K562 (cell line): ENCODE measurements around the gene CHCHD6. TPM values are rescaled to one million over a fixed set of nuclear protein-coding genes. Genes with fewer than 3 reads are reported as not detected.

ENCODE experiments used
- ATAC-seq: fragments of 200-7000 bp; cut with Tn5 transposase; 3 replicates; pipeline ENCODE4 v1.9.1; 2020; ENCODE audit warnings: moderate library complexity
- BruUV-seq: library from RNA; stranded (reverse); fragments of 400-500 nt; replicated peaks from 2 replicates; lab custom pipeline; 2021; lab: Mats Ljungman, UMichigan
- CTCF ChIA-PET: fragments of 300-600 bp; formaldehyde crosslinking; extraction: SDS; loops from one replicate; lab custom pipeline; 2021; ENCODE audit warnings: low intra/inter-chr PET ratio; lab: Yijun Ruan, JAX
- POLR2A ChIA-PET: fragments of 300-600, 350-650 bp; sonication (Branson Sonifier 250); formaldehyde crosslinking; extraction: SDS; loops from one replicate; lab custom pipeline; 2021; ENCODE audit warnings: antibody characterized with exemption, inconsistent platforms; lab: Yijun Ruan, JAX
- DNase-seq, 4 experiments: peaks; one replicate each; pipeline versions ENCODE4 v3.0.0 to v3.0.0-alpha.2; 2011 to 2018; ENCODE audit warnings: low spot score in 3 of 4, mixed read lengths in 3 of 4; ENCODE audit errors: extremely low read depth in 1 of 4
- FAIRE-seq: peaks from 2 replicates; lab custom pipeline; 2011; peaks lifted over from hg19 to GRCh38; lab: Jason Lieb, UNC
- H2AFZ ChIP-seq: 2 replicates; pipeline ENCODE4 v1.6.0; 2011; ENCODE audit warnings: low read depth, low read length, control low read depth, inconsistent platforms
- H3K27ac ChIP-seq: fragments of 200-600 bp; 3 replicates; pipeline ENCODE4 v1.8.0; 2011; ENCODE audit warnings: low read depth, mild to moderate bottlenecking, control low read depth, inconsistent platforms, low read length, moderate library complexity, mixed read lengths; ENCODE audit errors: extremely low read depth
- H3K27me3 ChIP-seq, 2 experiments: fragments of 300-600 bp in 1 of 2; 2 replicates in 1 of 2; 3 replicates in 1 of 2; pipeline versions ENCODE4 v1.6.0 to v1.8.0; 2011; ENCODE audit warnings: inconsistent platforms in 2 of 2, low read length in 2 of 2, mild to moderate bottlenecking in 1 of 2, mixed read lengths in 1 of 2, moderate library complexity in 1 of 2; ENCODE audit not compliant: control insufficient read depth in 2 of 2, insufficient read depth in 2 of 2
- H3K36me3 ChIP-seq: fragments of 300-600 bp; 3 replicates; pipeline ENCODE4 v1.8.0; 2011; ENCODE audit warnings: mild to moderate bottlenecking, low read length, inconsistent platforms; ENCODE audit not compliant: control insufficient read depth, insufficient read depth
- H3K4me1 ChIP-seq, 2 experiments: fragments of 200-600 bp in 1 of 2; replicated peaks in 1 of 2; 2 replicates in 1 of 2; 3 replicates in 1 of 2; pipeline versions ENCODE4 v1.5.1 to v1.8.0; 2011; ENCODE audit warnings: inconsistent platforms in 2 of 2, low read length in 2 of 2, mild to moderate bottlenecking in 1 of 2, mixed read lengths in 1 of 2, moderate library complexity in 1 of 2; ENCODE audit not compliant: control insufficient read depth in 2 of 2, insufficient read depth in 2 of 2
- H3K4me2 ChIP-seq: 2 replicates; pipeline ENCODE4 v1.6.1; 2011; ENCODE audit warnings: low read length, control low read depth, inconsistent platforms, mixed read lengths; ENCODE audit not compliant: insufficient read depth
- H3K4me3 ChIP-seq: fragments of 200-600 bp; sonication (generic), shearing (Covaris generic); 2 replicates; pipeline ENCODE4 v1.5.1; 2016; ENCODE audit warnings: control low read depth, inconsistent platforms
- H3K79me2 ChIP-seq: fragments of 200-600 bp; 3 replicates; pipeline ENCODE4 v1.8.0; 2011; ENCODE audit warnings: low read length, inconsistent platforms; ENCODE audit not compliant: control insufficient read depth, insufficient read depth
- H3K9ac ChIP-seq, 2 experiments: 2 replicates each; pipeline versions ENCODE4 v1.6.0 to v1.6.1; 2011; ENCODE audit warnings: low read depth in 2 of 2, low read length in 2 of 2, control low read depth in 1 of 2, inconsistent platforms in 1 of 2, mild to moderate bottlenecking in 1 of 2, mixed read lengths in 1 of 2; ENCODE audit not compliant: insufficient read depth in 1 of 2
- H3K9me1 ChIP-seq: one replicate; pipeline ENCODE4 v1.6.0; 2011; ENCODE audit warnings: inconsistent platforms, mild to moderate bottlenecking, low read length, moderate library complexity; ENCODE audit not compliant: control insufficient read depth, insufficient read depth
- H3K9me3 ChIP-seq: replicated peaks from 2 replicates; pipeline ENCODE4 v1.5.1; 2011; ENCODE audit warnings: low read depth, low read length, inconsistent platforms; ENCODE audit not compliant: control insufficient read depth, insufficient read depth
- H4K20me1 ChIP-seq: replicated peaks from 2 replicates; pipeline ENCODE4 v1.6.1; 2011; ENCODE audit warnings: low read length, inconsistent platforms, mixed read lengths; ENCODE audit not compliant: control insufficient read depth, insufficient read depth
- KDM4B ChIP-seq, 2 experiments: fragments of 450-650 bp in 1 of 2; sonication (generic) in 1 of 2; IDR thresholded peaks; 2 replicates each; pipeline ENCODE4 v1.6.1; 2016 to 2017; ENCODE audit warnings: borderline replicate concordance in 2 of 2, antibody characterized with exemption in 1 of 2, low read depth in 1 of 2, mild to moderate bottlenecking in 1 of 2
- MCM7 ChIP-seq, 2 experiments: fragments of 450-650 bp; IDR thresholded peaks; 2 replicates each; pipeline ENCODE4 v1.6.1; 2016 to 2018
- SMARCA5 ChIP-seq: fragments of 450-650 bp; IDR thresholded peaks from 2 replicates; pipeline ENCODE4 v1.6.1; 2016
- TARDBP ChIP-seq: fragments of 450-650 bp; IDR thresholded peaks from 2 replicates; pipeline ENCODE4 v1.6.1; 2016
- TEAD2 ChIP-seq: fragments of 450-650 bp; IDR thresholded peaks from 2 replicates; pipeline ENCODE4 v1.6.1; 2016; ENCODE audit warnings: missing genetic modification characterization, control low read depth, missing compliant biosample characterization
- USF2 ChIP-seq: sonication (generic); formaldehyde crosslinking; IDR thresholded peaks from 2 replicates; pipeline ENCODE4 v1.5.0; 2020; ENCODE audit warnings: missing genetic modification reagents
- WGBS: fragments of 100-300 bp; shearing (Covaris generic); methylation state at CpG from one replicate; pipeline ENCODE4 v1.1.6; 2016; ENCODE audit warnings: low coverage, mixed read lengths; ENCODE audit not compliant: insufficient coverage; ENCODE audit errors: missing lambda C conversion rate; 5-methylcytosine and 5-hydroxymethylcytosine counted together
- in situ Hi-C: fragments of 300-500 bp; cut with MboI; formaldehyde crosslinking; loops from 4 replicates; pipeline ENCODE4 v1.15.0; 2018; ENCODE audit warnings: inconsistent platforms, mixed read lengths
- intact Hi-C: fragments of 100-400 bp; cut with micrococcal nuclease; formaldehyde crosslinking; loops from 2 replicates; pipeline ENCODE4 v1.14.2; 2022
- polyA plus RNA-seq, 8 experiments: library from polyadenylated mRNA; depleted of rRNA in 4 of 8; stranded (reverse) in 5 of 8; unstranded in 3 of 8; fragments of >200 nt; fragmentation: Nextera tagmentation in 2 of 8; fragmentation: Illumina TruSeq in 1 of 8; extraction: Ambion mirVana in 2 of 8; extraction: Trizol in 1 of 8; gene quantifications; 2 replicates each; pipeline versions ENCODE4 v1.2.1 to v1.2.3, GENCODE V29; 2011 to 2014; ENCODE audit warnings: inconsistent platforms in 1 of 8, missing spikeins in 1 of 8
- total RNA-seq, 7 experiments: library from RNA; depleted of rRNA in 6 of 7; stranded (reverse); fragments of >200 nt in 6 of 7; fragmentation: Illumina TruSeq in 2 of 7; extraction: Trizol in 2 of 7; gene quantifications; 2 replicates each; pipeline versions ENCODE4 v1.2.1 to v1.2.3, GENCODE V29; 2011 to 2021; ENCODE audit warnings: low replicate concordance in 1 of 7
- TF ChIP-seq, protein P1 (sequence below): sonication (generic); formaldehyde crosslinking; IDR thresholded peaks from 2 replicates; pipeline ENCODE4 v1.8.1; 2023; ENCODE audit warnings: mild to moderate bottlenecking, missing genetic modification reagents
- TF ChIP-seq, protein P2 (sequence below): fragments of 250-450 bp; sonication (Bioruptor Pico); IDR thresholded peaks from 2 replicates; pipeline ENCODE4 v1.5.0; 2021

Gene CHCHD6
- total and polyA plus RNA-seq, 9 of the 15 experiments (the other 6 are each of a cell fraction or from before 2014, with no cell fraction given) = 4.6 to 18.6 (median 10.9) TPM

- 90% methylated on average over 10 of the region's 23 CpGs for WGBS
- H3K27ac ChIP-seq = no peak overlapping the region
- H3K27me3 ChIP-seq = no peaks in the 10 kb centered on the region
- ATAC-seq (no peak), DNase-seq (no peak), FAIRE-seq (no peak)
- intact Hi-C loops = no loop called here
- no peak overlapping the region for H2AFZ ChIP-seq
- peaks cover 32% of the 10 kb centered on the region for H3K79me2 ChIP-seq
- no peak overlapping the region for H3K4me3 ChIP-seq
- peaks cover 0 to 22% of the 10 kb centered on the region in 2 experiments; a peak in 2 of 5 replicates for H3K4me1 ChIP-seq
- peaks cover 20% of the 10 kb centered on the region; the same call in 2 of the 3 replicates for H3K36me3 ChIP-seq
- POLR2A ChIA-PET = interaction anchor here (0.9 to 1.2 kb wide), 2 partner anchors 9 to 16 kb away, joined by 5 read pairs; no protein-coding TSS in a partner anchor
- CTCF ChIA-PET = no interaction called here
- H3K9me3 ChIP-seq = no peaks in the 10 kb centered on the region
- TF ChIP-seq TEAD2 (no peak), KDM4B (IDR thresholded peaks at IDR 0.05; ENCODE audit: borderline replicate concordance in 2 of 2, low read depth in 1 of 2) (no peak), TARDBP (no peak), SMARCA5 (no peak), USF2 (CRISPR knock-in tag) (no peak), MCM7 (IDR thresholded peaks at IDR 0.05) (no peak)
- TF ChIP-seq, protein P1, sequence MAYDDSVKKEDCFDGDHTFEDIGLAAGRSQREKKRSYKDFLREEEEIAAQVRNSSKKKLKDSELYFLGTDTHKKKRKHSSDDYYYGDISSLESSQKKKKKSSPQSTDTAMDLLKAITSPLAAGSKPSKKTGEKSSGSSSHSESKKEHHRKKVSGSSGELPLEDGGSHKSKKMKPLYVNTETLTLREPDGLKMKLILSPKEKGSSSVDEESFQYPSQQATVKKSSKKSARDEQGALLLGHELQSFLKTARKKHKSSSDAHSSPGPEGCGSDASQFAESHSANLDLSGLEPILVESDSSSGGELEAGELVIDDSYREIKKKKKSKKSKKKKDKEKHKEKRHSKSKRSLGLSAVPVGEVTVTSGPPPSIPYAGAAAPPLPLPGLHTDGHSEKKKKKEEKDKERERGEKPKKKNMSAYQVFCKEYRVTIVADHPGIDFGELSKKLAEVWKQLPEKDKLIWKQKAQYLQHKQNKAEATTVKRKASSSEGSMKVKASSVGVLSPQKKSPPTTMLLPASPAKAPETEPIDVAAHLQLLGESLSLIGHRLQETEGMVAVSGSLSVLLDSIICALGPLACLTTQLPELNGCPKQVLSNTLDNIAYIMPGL (CRISPR knock-in tag) = no peak
- TF ChIP-seq, protein P2, sequence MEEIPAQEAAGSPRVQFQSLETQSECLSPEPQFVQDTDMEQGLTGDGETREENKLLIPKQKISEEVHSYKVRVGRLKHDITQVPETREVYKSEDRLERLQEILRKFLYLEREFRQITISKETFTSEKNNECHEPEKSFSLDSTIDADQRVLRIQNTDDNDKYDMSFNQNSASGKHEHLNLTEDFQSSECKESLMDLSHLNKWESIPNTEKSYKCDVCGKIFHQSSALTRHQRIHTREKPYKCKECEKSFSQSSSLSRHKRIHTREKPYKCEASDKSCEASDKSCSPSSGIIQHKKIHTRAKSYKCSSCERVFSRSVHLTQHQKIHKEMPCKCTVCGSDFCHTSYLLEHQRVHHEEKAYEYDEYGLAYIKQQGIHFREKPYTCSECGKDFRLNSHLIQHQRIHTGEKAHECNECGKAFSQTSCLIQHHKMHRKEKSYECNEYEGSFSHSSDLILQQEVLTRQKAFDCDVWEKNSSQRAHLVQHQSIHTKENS = no peak
- no peaks in the 10 kb centered on the region for H3K9me1 ChIP-seq
- peaks cover 27% of the 10 kb centered on the region; the same call in 1 of the 2 replicates for H4K20me1 ChIP-seq
- no TSS peak for BruUV-seq
- no peak overlapping the region; a peak in 1 of 4 replicates for H3K9ac ChIP-seq
- H3K4me2 ChIP-seq = no peak overlapping the region
- in situ Hi-C loops = no loop called here
These were observed 297.6 kb downstream of the CHCHD6 start for GRCh38 chr3:127001486-127002194.
